HG03097 (cell line): ENCODE measurements around the gene UBN2.

Experiments used
- ATAC-seq: cut with Tn5 transposase; IDR thresholded peaks from one replicate; pipeline ENCODE4 v1.9.1; 2021; ENCODE audit not compliant: unreplicated experiment, low FRiP score

Gene UBN2

GRCh38 chr7:139341058-139341775 is 110.2 kb downstream of the UBN2 start, which contains the start of gene FMC1:
Gene FMC1, plus strand, starts transcription at chr7:139341337. Its CDS starts 48 bp downstream, at chr7:139341385.
- ATAC-seq = peak; percentile 51

- no peak for ATAC-seq
Observed at GRCh38 chr7:139341776-139342226, 110.8 kb downstream of the UBN2 start.

- no peak for ATAC-seq
Observed at GRCh38 chr7:139345042-139345441, 114.0 kb downstream of the UBN2 start.

GRCh38 chr7:139351027-139351426 is 120.0 kb downstream of the UBN2 start:
- ATAC-seq = no peak

GRCh38 chr7:139354729-139355128 is 123.7 kb downstream of the UBN2 start:
- ATAC-seq = no peak

GRCh38 chr7:139355320-139355719 is 124.3 kb downstream of the UBN2 start:
- no peak for ATAC-seq
